ENCODE data around the gene MPP1. TPM values are rescaled to one million over a fixed set of nuclear protein-coding genes. Genes with fewer than 3 reads are reported as not detected.

Gene MPP1
- total and polyA plus RNA-seq, 8 donors: 15.8 to 80.3 (median 24.5) TPM

GRCh38 chrX:154731881-154732280, 73.4 kb downstream of the MPP1 start:
- intact Hi-C loops (cut with DNase I): no loop called here
- Histone ChIP-seq H3K9me3 (no peaks in the 10 kb centered on the region), H3K27me3 (no peaks in the 10 kb centered on the region), H3K4me1 (peaks cover 0 to 6% (median 5%) of the 10 kb centered on the region in 3 donors), H3K27ac (no peak overlapping the region), H3K4me3 (no peak overlapping the region), H3K36me3 (no peaks in the 10 kb centered on the region)
- no peak for DNase-seq
- TF ChIP-seq CTCF (IDR thresholded peaks at IDR 0.05): no peak
- WGBS, 2 donors: 73 to 81% methylated on average over 7 of the region's 7 CpGs
- ATAC-seq: peak in 2 of 4 donors; percentile 37 to 47
- FAIRE-seq: no peak

- H3K4me3 ChIP-seq: no peak overlapping the region
- intact Hi-C loops (cut with DNase I): no loop called here
- no peak for ATAC-seq
- peak overlapping the region in 2 of 4 donors; percentile 40 to 68 for H3K27ac ChIP-seq
- no peak for DNase-seq
- H3K9me3 ChIP-seq: no peaks in the 10 kb centered on the region
- TF ChIP-seq CTCF (IDR thresholded peaks at IDR 0.05): no peak
- peaks cover 0 to 6% (median 5%) of the 10 kb centered on the region in 3 donors for H3K4me1 ChIP-seq
- H3K36me3 ChIP-seq: no peaks in the 10 kb centered on the region
- WGBS, 2 donors: 87 to 90% methylated on average over 5 of the region's 5 CpGs
- no peak for FAIRE-seq
- H3K27me3 ChIP-seq: no peaks in the 10 kb centered on the region
Measured at GRCh38 chrX:154731184-154731583, 74.1 kb downstream of the MPP1 start.

- DNase-seq (peak in 3 of 6 donors; percentile 26 to 44 (median 27)), ATAC-seq (peak in 3 of 4 donors; percentile 23 to 67 (median 63)), FAIRE-seq (no peak)
- WGBS, 2 donors: 37 to 39% methylated on average over 6 of the region's 6 CpGs
- TF ChIP-seq CTCF (IDR thresholded peaks at IDR 0.05): no peak
- Histone ChIP-seq H3K36me3 (no peaks in the 10 kb centered on the region), H3K4me3 (no peak overlapping the region), H3K4me1 (peaks cover 0 to 6% (median 5%) of the 10 kb centered on the region in 3 donors), H3K27ac (peak overlapping the region in 3 of 4 donors; percentile 40 to 68 (median 48)), H3K9me3 (no peaks in the 10 kb centered on the region), H3K27me3 (no peaks in the 10 kb centered on the region)
- intact Hi-C loops (cut with DNase I): no loop called here
Measured at GRCh38 chrX:154730253-154730891, 74.9 kb downstream of the MPP1 start.

- ATAC-seq (peak in 1 of 4 donors; percentile 21), DNase-seq (no peak), FAIRE-seq (no peak)
- no peaks in the 10 kb centered on the region for H3K27me3 ChIP-seq
- WGBS, 2 donors: 55 to 60% methylated on average over 3 of the region's 3 CpGs
- no peaks in the 10 kb centered on the region for H3K36me3 ChIP-seq
- H3K9me3 ChIP-seq: no peaks in the 10 kb centered on the region
- peaks cover 0 to 6% (median 5%) of the 10 kb centered on the region in 3 donors for H3K4me1 ChIP-seq
- TF ChIP-seq CTCF (IDR thresholded peaks at IDR 0.05): no peak
- no peak overlapping the region for H3K4me3 ChIP-seq
- H3K27ac ChIP-seq: peak overlapping the region; percentile 25 to 68 (median 44)
- intact Hi-C loops (cut with DNase I): no loop called here
Measured at GRCh38 chrX:154729439-154729838, 75.8 kb downstream of the MPP1 start.

Other genes starting within 250 kb of the MPP1 start
- not detected for gene CTAG1A, start 220.4 kb downstream of the MPP1 start, total RNA-seq
- gene CTAG1A, start 220.4 kb downstream of the MPP1 start, polyA plus RNA-seq: not detected
- not detected for gene CTAG1B, start 186.2 kb downstream of the MPP1 start, total RNA-seq
- gene CTAG1B, start 186.2 kb downstream of the MPP1 start, polyA plus RNA-seq: not detected
- gene CTAG2, start 151.9 kb downstream of the MPP1 start, total RNA-seq: not detected
- 1 to 10 TPM in 1 of 2 donors, not detected in 1; 1.2 TPM for gene CTAG2, start 151.9 kb downstream of the MPP1 start, polyA plus RNA-seq
- gene GAB3, start 54.4 kb downstream of the MPP1 start, total RNA-seq: 1 to 10 TPM; 1.2 to 4.0 (median 1.4) TPM
- gene GAB3, start 54.4 kb downstream of the MPP1 start, polyA plus RNA-seq: 1 to 10 TPM; 1.2 to 2.7 TPM
- gene DKC1, start 42.6 kb downstream of the MPP1 start, total RNA-seq: 10 to 100 TPM; 16.8 to 31.4 (median 25.0) TPM
- gene DKC1, start 42.6 kb downstream of the MPP1 start, polyA plus RNA-seq: 10 to 100 TPM; 16.8 to 26.5 TPM
- gene SMIM9, start 29.2 kb upstream of the MPP1 start, total RNA-seq: not detected
- not detected for gene SMIM9, start 29.2 kb upstream of the MPP1 start, polyA plus RNA-seq
- 10 to 100 TPM in 5 of 6 donors, 1 to 10 TPM in 1; 7.4 to 24.0 (median 15.3) TPM for gene F8A1, start 80.9 kb upstream of the MPP1 start, total RNA-seq
- gene F8A1, start 80.9 kb upstream of the MPP1 start, polyA plus RNA-seq: 10 to 100 TPM; 13.0 to 19.9 TPM
- gene F8, start 217.2 kb upstream of the MPP1 start, total RNA-seq: 10 to 100 TPM in 2 of 6 donors, 1 to 10 TPM in 4; 5.5 to 22.0 (median 8.7) TPM
- 1 to 10 TPM; 2.5 to 9.2 TPM for gene F8, start 217.2 kb upstream of the MPP1 start, polyA plus RNA-seq
- gene FUNDC2, start 221.4 kb upstream of the MPP1 start, total RNA-seq: 10 to 100 TPM; 50.3 to 74.6 (median 70.2) TPM
- 10 to 100 TPM; 75.7 to 88.1 TPM for gene FUNDC2, start 221.4 kb upstream of the MPP1 start, polyA plus RNA-seq

All from pancreas (tissue), 10 donors.